HepG2 (cell line): ENCODE measurements around the gene ANKRD17. TPM values are rescaled to one million over a fixed set of nuclear protein-coding genes. Genes with fewer than 3 reads are reported as not detected.
A peak's percentile ranks its signal among the peaks of the same experiment; 100 is the strongest.

Experiments used
- ATAC-seq: fragments of 200-7000 bp; cut with Tn5 transposase; 3 replicates; pipeline ENCODE4 v1.9.1; 2020; ENCODE audit warnings: mild to moderate bottlenecking, moderate library complexity
- BruUV-seq: library from RNA; stranded (reverse); fragments of 400-500 nt; replicated peaks from 2 replicates; lab custom pipeline; 2021; lab: Mats Ljungman, UMichigan
- CTCF ChIA-PET: fragments of 300-600 bp; formaldehyde crosslinking; extraction: SDS; loops from one replicate; lab custom pipeline; 2021; ENCODE audit warnings: low total read pairs, inconsistent platforms, low intra/inter-chr PET ratio; lab: Yijun Ruan, JAX
- POLR2A ChIA-PET: fragments of 350-600 bp; sonication (Branson Sonifier 250); formaldehyde crosslinking; loops from one replicate; lab custom pipeline; 2020; ENCODE audit warnings: antibody characterized with exemption, inconsistent platforms; lab: Yijun Ruan, JAX
- DNase-seq: peaks from one replicate; pipeline ENCODE4 v3.0.0-alpha.2; 2015; ENCODE audit warnings: low spot score
- FAIRE-seq: peaks from 3 replicates; lab custom pipeline; 2011; peaks lifted over from hg19 to GRCh38; lab: Jason Lieb, UNC
- H2AFZ ChIP-seq: one replicate; pipeline ENCODE4 v1.6.1; 2011; ENCODE audit warnings: low read length, inconsistent platforms
- H3K27ac ChIP-seq: fragments of 300-600 bp; 3 replicates; pipeline ENCODE4 v1.8.0; 2011; ENCODE audit warnings: mixed run types, mild to moderate bottlenecking, mixed read lengths, low read length, inconsistent platforms; ENCODE audit not compliant: insufficient read depth; ENCODE audit errors: extremely low read length
- H3K27me3 ChIP-seq, 2 experiments: fragments of 200-600 bp in 1 of 2; 2 replicates in 1 of 2; 3 replicates in 1 of 2; pipeline versions ENCODE4 v1.6.0 to v1.8.0; 2011; ENCODE audit warnings: low read length in 2 of 2, mild to moderate bottlenecking in 2 of 2, moderate library complexity in 2 of 2, inconsistent platforms in 1 of 2; ENCODE audit not compliant: insufficient read depth in 2 of 2, control insufficient read depth in 1 of 2
- H3K36me3 ChIP-seq, 2 experiments: fragments of 200-600 bp in 1 of 2; replicated peaks in 1 of 2; 2 replicates in 1 of 2; 3 replicates in 1 of 2; pipeline versions ENCODE4 v1.5.1 to v1.8.0; 2011; ENCODE audit warnings: low read length in 2 of 2, inconsistent platforms in 1 of 2; ENCODE audit not compliant: insufficient read depth in 2 of 2, control insufficient read depth in 1 of 2
- H3K4me1 ChIP-seq: 2 replicates; pipeline ENCODE4 v1.5.1; 2012; ENCODE audit warnings: low read length, inconsistent platforms; ENCODE audit not compliant: insufficient read depth
- H3K4me2 ChIP-seq: 2 replicates; pipeline ENCODE4 v1.6.0; 2011; ENCODE audit warnings: low read depth, low read length, inconsistent platforms
- H3K4me3 ChIP-seq, 3 experiments: fragments of 200-600 bp in 1 of 3; sonication (generic), shearing (Covaris generic) in 1 of 3; replicated peaks in 1 of 3; 2 replicates each; pipeline ENCODE4 v1.5.1; 2011 to 2016; ENCODE audit warnings: low read length in 3 of 3, inconsistent platforms in 2 of 3, low read depth in 2 of 3, mild to moderate bottlenecking in 2 of 3, control low read depth in 1 of 3, mixed read lengths in 1 of 3; ENCODE audit not compliant: insufficient read depth in 1 of 3
- H3K79me2 ChIP-seq: one replicate; pipeline ENCODE4 v1.6.1; 2011; ENCODE audit warnings: low read length, inconsistent platforms; ENCODE audit not compliant: insufficient read depth
- H3K9ac ChIP-seq: 2 replicates; pipeline ENCODE4 v1.6.0; 2011; ENCODE audit warnings: mild to moderate bottlenecking, low read depth, low read length, inconsistent platforms; ENCODE audit not compliant: insufficient read depth
- H3K9me3 ChIP-seq: 2 replicates; pipeline ENCODE4 v1.5.1; 2012; ENCODE audit warnings: mild to moderate bottlenecking, low read length
- H4K20me1 ChIP-seq: 2 replicates; pipeline ENCODE4 v1.6.0; 2011; ENCODE audit warnings: inconsistent platforms, mild to moderate bottlenecking, low read length, moderate library complexity; ENCODE audit not compliant: insufficient read depth
- CCAR2 ChIP-seq: fragments of 200-400 bp; formaldehyde crosslinking; optimal IDR thresholded peaks from 2 replicates; pipeline ENCODE3; 2018; ENCODE audit warnings: low read depth, mild to moderate bottlenecking, low read length, moderate library complexity
- GABPA ChIP-seq, 2 experiments: IDR thresholded peaks; 2 replicates each; pipeline ENCODE4 v1.6.1; 2011 to 2016; ENCODE audit warnings: low read depth in 2 of 2, low read length in 1 of 2, missing biosample characterization in 1 of 2, missing genetic modification characterization in 1 of 2
- NCOA2 ChIP-seq: sonication (generic); formaldehyde crosslinking; IDR thresholded peaks from 2 replicates; pipeline ENCODE4 v1.8.0; 2022; ENCODE audit warnings: inconsistent platforms
- SATB2 ChIP-seq: sonication (generic); formaldehyde crosslinking; IDR thresholded peaks from 2 replicates; pipeline ENCODE4 v1.5.0; 2020; ENCODE audit warnings: missing genetic modification reagents
- ZNF121 ChIP-seq: sonication (generic); formaldehyde crosslinking; IDR thresholded peaks from 2 replicates; pipeline ENCODE4 v1.5.0; 2020; ENCODE audit warnings: mild to moderate bottlenecking, missing genetic modification reagents
- ZNF274 ChIP-seq: sonication (generic); formaldehyde crosslinking; IDR thresholded peaks from 2 replicates; pipeline ENCODE4 v1.5.1; 2020; ENCODE audit warnings: mild to moderate bottlenecking, missing genetic modification reagents
- ZNF580 ChIP-seq: IDR thresholded peaks from 2 replicates; pipeline ENCODE4 v1.6.1; 2016; ENCODE audit warnings: low read depth, borderline replicate concordance
- ZNF770 ChIP-seq: sonication (generic); formaldehyde crosslinking; IDR thresholded peaks from 2 replicates; pipeline ENCODE4 v1.5.0; 2020; ENCODE audit warnings: mild to moderate bottlenecking, missing genetic modification reagents
- WGBS: methylation state at CpG from one replicate; pipeline ENCODE4 v1.1.6; 2017; ENCODE audit warnings: low lambda C conversion rate; 5-methylcytosine and 5-hydroxymethylcytosine counted together
- in situ Hi-C: cut with HindIII; loops from 2 replicates; pipeline ENCODE4 v1.10.0; 2017; ENCODE audit warnings: low pct_unique_long_range_greater_than_20kb; ENCODE audit not compliant: extremely low pct_ligation_motif_present
- intact Hi-C: fragments of 100-400 bp; cut with micrococcal nuclease; formaldehyde crosslinking; loops from one replicate; pipeline ENCODE4 v1.10.0; 2022; ENCODE audit not compliant: unreplicated experiment
- polyA plus RNA-seq, 8 experiments: library from polyadenylated mRNA; depleted of rRNA in 3 of 8; stranded (reverse) in 7 of 8; unstranded in 1 of 8; fragments of >200 nt; fragmentation: Illumina TruSeq in 4 of 8; extraction: Trizol in 4 of 8; gene quantifications; 2 replicates each; pipeline versions ENCODE4 v1.2.1 to v1.2.3, GENCODE V29; 2011 to 2016; ENCODE audit warnings: low read depth in 4 of 8, missing spikeins in 1 of 8, mixed read lengths in 1 of 8; ENCODE audit not compliant: insufficient read depth in 1 of 8
- total RNA-seq, 5 experiments: library from RNA; depleted of rRNA; stranded (reverse); fragments of >200 nt; fragmentation: Illumina TruSeq; extraction: Trizol; gene quantifications; 2 replicates each; pipeline ENCODE4 v1.2.3, GENCODE V29; 2016; ENCODE audit warnings: low read depth in 1 of 5

Gene ANKRD17
- total and polyA plus RNA-seq, 2 of the 13 experiments (the other 11 are each of a cell fraction or from before 2014, with no cell fraction given) = 55.7 to 61.1 TPM

GRCh38 chr4:73131281-73131680 is 127.3 kb downstream of the ANKRD17 start:
- no peaks in the 10 kb centered on the region for H4K20me1 ChIP-seq
- DNase-seq (no peak), FAIRE-seq (no peak), ATAC-seq (no peak)
- WGBS = 98% methylated on average over 1 of the region's 1 CpG
- H3K9ac ChIP-seq = no peak overlapping the region
- intact Hi-C loops = no loop called here
- no peak overlapping the region for H3K4me2 ChIP-seq
- H3K27me3 ChIP-seq = no peaks in the 10 kb centered on the region
- TF ChIP-seq CCAR2 (no peak), NCOA2 (CRISPR knock-in tag) (no peak), SATB2 (CRISPR knock-in tag) (no peak)
- H3K27ac ChIP-seq = no peak overlapping the region
- ChIA-PET POLR2A (no interaction called here), CTCF (no interaction called here)
- no peaks in the 10 kb centered on the region for H3K79me2 ChIP-seq
- in situ Hi-C loops = no loop called here
- peaks cover 7 to 57% of the 10 kb centered on the region in 2 experiments for H3K36me3 ChIP-seq
- no peak overlapping the region for H2AFZ ChIP-seq
- no peaks in the 10 kb centered on the region for H3K4me1 ChIP-seq
- no peak overlapping the region for H3K4me3 ChIP-seq
- H3K9me3 ChIP-seq = no peaks in the 10 kb centered on the region
- TSS peak; percentile 3 for BruUV-seq

GRCh38 chr4:73129319-73129718 is 129.3 kb downstream of the ANKRD17 start:
- BruUV-seq = no TSS peak
- ChIA-PET POLR2A (no interaction called here), CTCF (no interaction called here)
- Histone ChIP-seq H2AFZ (no peak overlapping the region), H3K4me3 (no peak overlapping the region), H3K4me2 (no peak overlapping the region), H4K20me1 (no peaks in the 10 kb centered on the region), H3K9me3 (no peaks in the 10 kb centered on the region), H3K4me1 (no peaks in the 10 kb centered on the region), H3K36me3 (peaks cover 10 to 58% of the 10 kb centered on the region in 2 experiments), H3K79me2 (no peaks in the 10 kb centered on the region), H3K27me3 (no peaks in the 10 kb centered on the region), H3K27ac (no peak overlapping the region), H3K9ac (no peak overlapping the region)
- DNase-seq (no peak), ATAC-seq (no peak), FAIRE-seq (no peak)
- in situ Hi-C loops (loop anchor here (10.0 kb wide), 1 partner anchor 125 kb away; the partner anchor contains the start of gene ANKRD17), intact Hi-C loops (loop anchor here (5.0 kb wide), 1 partner anchor 178 kb away; no protein-coding TSS in a partner anchor)
- 96% methylated on average over 1 of the region's 1 CpG for WGBS
- TF ChIP-seq ZNF121 (peak; percentile 56), ZNF770 (CRISPR knock-in tag) (peak; percentile 61), GABPA (IDR thresholded peaks at IDR 0.05; ENCODE audit: low read depth, low read length) (no peak), GABPA (CRISPR knock-in tag; IDR thresholded peaks at IDR 0.05; ENCODE audit: low read depth) (no peak), ZNF274 (CRISPR knock-in tag) (no peak), ZNF580 (CRISPR knock-in tag) (no peak)
